Glutamatergic neuron (in vitro differentiated cells): Measurements from ENCODE around the gene GMEB2. TPM values are rescaled to one million over a fixed set of nuclear protein-coding genes. Genes with fewer than 3 reads are reported as not detected.
A peak's percentile ranks its signal among the peaks of the same experiment; 100 is the strongest.
"Not testable (repeated sequence)": the region's sequence is repeated elsewhere in the genome, so short reads cannot be mapped to it uniquely, and the experiment has no call there.

Experiments used
- DNase-seq: peaks from one replicate; pipeline ENCODE4 v3.0.0; 2022
- H3K27ac Mint-ChIP-seq: one replicate; pipeline ENCODE4 v1.8.0; 2020; ENCODE audit warnings: mild to moderate bottlenecking, mixed read lengths, inconsistent platforms; ENCODE audit not compliant: unreplicated experiment
- H3K27me3 Mint-ChIP-seq: one replicate; pipeline ENCODE4 v1.8.0; 2020; ENCODE audit warnings: mild to moderate bottlenecking, moderate library complexity, mixed read lengths, inconsistent platforms; ENCODE audit not compliant: unreplicated experiment
- H3K36me3 Mint-ChIP-seq: one replicate; pipeline ENCODE4 v1.8.0; 2020; ENCODE audit warnings: mild to moderate bottlenecking, mixed read lengths, inconsistent platforms; ENCODE audit not compliant: unreplicated experiment
- H3K4me1 Mint-ChIP-seq: one replicate; pipeline ENCODE4 v1.8.0; 2020; ENCODE audit warnings: mild to moderate bottlenecking, low read depth, mixed read lengths, inconsistent platforms; ENCODE audit not compliant: unreplicated experiment
- H3K4me3 Mint-ChIP-seq: one replicate; pipeline ENCODE4 v1.8.0; 2020; ENCODE audit warnings: mild to moderate bottlenecking, mixed read lengths, inconsistent platforms; ENCODE audit not compliant: unreplicated experiment
- H3K9me3 Mint-ChIP-seq: one replicate; pipeline ENCODE4 v1.8.0; 2020; ENCODE audit warnings: mild to moderate bottlenecking, moderate library complexity, mixed read lengths, inconsistent platforms; ENCODE audit not compliant: unreplicated experiment
- long read RNA-seq: library from polyadenylated mRNA; unstranded; transcript quantifications from one replicate; pipeline ENCODE4 v2.0.0, GENCODE V29; 2020; ENCODE audit not compliant: unreplicated experiment
- total RNA-seq: library from RNA; stranded (reverse); fragmentation: NEBNext Ultra II Directional; extraction: Animal tissue kit (Norgen Biotek cat#: 25700); gene quantifications from one replicate; pipeline ENCODE4 v1.2.1, GENCODE V29; 2021; ENCODE audit not compliant: unreplicated experiment
- TF ChIP-seq, protein P1 (sequence below): fragments of 200-600 bp; sonication (generic); IDR thresholded peaks from one replicate; pipeline ENCODE4 v1.5.0; 2021; ENCODE audit not compliant: partially characterized antibody, unreplicated experiment

Gene GMEB2
- 12.8 TPM for total RNA-seq
- long read RNA-seq, partial matches to known transcripts: 1 of 4 reads
- long read RNA-seq, other reads (novel, unspliced or antisense): 3 of 4 reads

GRCh38 chr20:63626424-63627128 is at the start of gene GMEB2:
TSS of gene GMEB2 (minus strand) at chr20:63627101. CDS start at chr20:63619397, 7,704 bp downstream.
- TF ChIP-seq, protein P1, sequence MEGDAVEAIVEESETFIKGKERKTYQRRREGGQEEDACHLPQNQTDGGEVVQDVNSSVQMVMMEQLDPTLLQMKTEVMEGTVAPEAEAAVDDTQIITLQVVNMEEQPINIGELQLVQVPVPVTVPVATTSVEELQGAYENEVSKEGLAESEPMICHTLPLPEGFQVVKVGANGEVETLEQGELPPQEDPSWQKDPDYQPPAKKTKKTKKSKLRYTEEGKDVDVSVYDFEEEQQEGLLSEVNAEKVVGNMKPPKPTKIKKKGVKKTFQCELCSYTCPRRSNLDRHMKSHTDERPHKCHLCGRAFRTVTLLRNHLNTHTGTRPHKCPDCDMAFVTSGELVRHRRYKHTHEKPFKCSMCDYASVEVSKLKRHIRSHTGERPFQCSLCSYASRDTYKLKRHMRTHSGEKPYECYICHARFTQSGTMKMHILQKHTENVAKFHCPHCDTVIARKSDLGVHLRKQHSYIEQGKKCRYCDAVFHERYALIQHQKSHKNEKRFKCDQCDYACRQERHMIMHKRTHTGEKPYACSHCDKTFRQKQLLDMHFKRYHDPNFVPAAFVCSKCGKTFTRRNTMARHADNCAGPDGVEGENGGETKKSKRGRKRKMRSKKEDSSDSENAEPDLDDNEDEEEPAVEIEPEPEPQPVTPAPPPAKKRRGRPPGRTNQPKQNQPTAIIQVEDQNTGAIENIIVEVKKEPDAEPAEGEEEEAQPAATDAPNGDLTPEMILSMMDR: no peak
- Mint-ChIP-seq H3K9me3 (peaks cover 18% of the 10 kb centered on the region), H3K27ac (peak within 1 kb of the TSS; percentile 48), H3K36me3 (no peaks in the 10 kb centered on the region), H3K4me3 (peak within 1 kb of the TSS; percentile 91), H3K27me3 (peaks cover 19% of the 10 kb centered on the region), H3K4me1 (peaks cover 16% of the 10 kb centered on the region)
- DNase-seq: peak; percentile 78

DNA sequence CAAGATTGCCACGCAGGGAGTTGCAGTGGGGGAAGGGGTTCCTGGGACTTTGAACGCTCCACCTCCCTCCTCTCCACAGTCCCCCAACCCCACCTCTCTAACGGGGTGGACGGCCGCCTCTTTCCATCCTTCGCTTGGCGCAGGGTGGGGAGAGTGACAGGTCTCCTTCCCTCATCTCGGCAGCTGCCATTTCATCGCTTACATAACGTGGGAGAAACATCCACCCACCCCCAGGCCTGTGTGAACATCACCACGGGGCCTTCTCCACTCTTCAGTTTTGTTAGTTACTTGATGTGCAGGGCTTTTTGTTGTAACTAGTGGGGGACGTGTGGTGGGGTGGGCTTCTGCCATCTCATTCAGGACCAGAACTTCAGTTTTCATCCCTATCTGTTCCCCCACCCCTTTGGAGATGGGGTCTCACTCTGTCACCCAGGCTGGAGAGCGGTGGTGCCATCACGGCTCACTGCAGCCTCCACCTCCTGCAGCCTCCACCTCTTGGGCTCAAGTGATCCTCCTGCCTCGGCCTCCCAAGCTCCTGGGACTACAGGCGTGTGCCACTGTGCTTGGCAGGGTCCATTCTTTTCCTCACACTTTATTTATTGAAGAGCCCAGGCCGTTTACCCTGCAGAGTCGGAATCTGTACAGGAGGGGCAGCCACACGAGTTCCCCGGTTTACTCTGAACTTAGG is 48.9 kb upstream of the GMEB2 start:
- H3K27ac Mint-ChIP-seq: no peak overlapping the region
- TF ChIP-seq, protein P1: no peak
- H3K4me1 Mint-ChIP-seq: no peaks in the 10 kb centered on the region
- no peak for DNase-seq
- H3K36me3 Mint-ChIP-seq: no peaks in the 10 kb centered on the region
- H3K27me3 Mint-ChIP-seq: no peaks in the 10 kb centered on the region
- peaks cover 2% of the 10 kb centered on the region for H3K9me3 Mint-ChIP-seq
- H3K4me3 Mint-ChIP-seq: no peak overlapping the region

GRCh38 chr20:63673951-63674350 is 47.0 kb upstream of the GMEB2 start:
- no peak overlapping the region for H3K4me3 Mint-ChIP-seq
- H3K27ac Mint-ChIP-seq: no peak overlapping the region
- TF ChIP-seq, protein P1: no peak
- H3K4me1 Mint-ChIP-seq: no peaks in the 10 kb centered on the region
- H3K27me3 Mint-ChIP-seq: no peaks in the 10 kb centered on the region
- DNase-seq: no peak
- peaks cover 2% of the 10 kb centered on the region for H3K9me3 Mint-ChIP-seq
- peaks cover 5% of the 10 kb centered on the region for H3K36me3 Mint-ChIP-seq

DNA sequence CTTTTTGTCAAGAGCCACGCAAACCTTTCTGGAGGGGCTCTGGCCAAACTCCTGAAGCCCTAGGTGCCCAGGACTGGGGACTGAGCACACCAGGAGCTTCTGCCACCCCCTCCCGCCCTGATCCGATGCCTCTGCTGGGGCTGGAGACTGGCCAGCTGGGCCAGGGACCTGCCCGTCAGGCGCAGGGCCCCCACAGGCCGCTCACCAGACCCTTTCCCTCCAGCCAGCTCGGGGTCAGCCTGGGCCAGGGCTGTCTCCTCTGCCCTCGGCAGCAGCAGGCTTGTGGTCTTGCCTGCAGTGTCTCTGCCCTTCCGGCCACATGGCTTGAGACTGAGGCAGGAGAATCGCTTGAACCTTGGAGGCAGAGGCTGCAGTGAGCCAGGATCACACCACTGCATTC is 45.8 kb upstream of the GMEB2 start:
- Mint-ChIP-seq H3K4me1 (no peaks in the 10 kb centered on the region), H3K27ac (no peak overlapping the region), H3K36me3 (peaks cover 10% of the 10 kb centered on the region), H3K4me3 (no peak overlapping the region), H3K9me3 (no peaks in the 10 kb centered on the region), H3K27me3 (peaks cover 3% of the 10 kb centered on the region)
- DNase-seq: no peak
- TF ChIP-seq, protein P1: no peak

DNA sequence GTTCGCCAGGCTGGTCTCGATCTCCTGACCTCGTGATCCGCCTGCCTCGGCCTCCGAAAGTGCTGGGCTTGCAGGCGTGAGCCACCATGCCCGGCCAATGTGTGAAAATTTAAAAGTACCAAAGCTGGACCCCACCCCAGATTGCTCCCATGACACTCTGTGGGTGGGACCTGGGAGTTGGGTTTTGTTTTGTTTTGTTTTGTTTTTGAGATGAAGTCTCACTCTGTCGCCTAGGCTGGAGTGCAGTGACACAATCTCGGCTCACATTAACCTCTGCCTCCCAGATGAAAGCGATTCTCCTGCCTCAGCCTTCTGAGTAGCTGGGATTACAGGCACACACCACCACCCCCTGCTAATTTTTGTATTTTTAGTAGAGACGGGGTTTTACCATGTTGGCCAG is 44.8 kb upstream of the GMEB2 start:
- H3K9me3 Mint-ChIP-seq, H3K27ac Mint-ChIP-seq, H3K27me3 Mint-ChIP-seq, H3K4me1 Mint-ChIP-seq, H3K36me3 Mint-ChIP-seq, H3K4me3 Mint-ChIP-seq, DNase-seq: not testable (repeated sequence)
